Left hindlimb (tissue), 1 donor: ENCODE data around the gene PSD.

ENCODE experiments used
- DNase-seq: peaks from one replicate; pipeline ENCODE4 v3.0.0-alpha.2; 2018

PSD gene

DNA sequence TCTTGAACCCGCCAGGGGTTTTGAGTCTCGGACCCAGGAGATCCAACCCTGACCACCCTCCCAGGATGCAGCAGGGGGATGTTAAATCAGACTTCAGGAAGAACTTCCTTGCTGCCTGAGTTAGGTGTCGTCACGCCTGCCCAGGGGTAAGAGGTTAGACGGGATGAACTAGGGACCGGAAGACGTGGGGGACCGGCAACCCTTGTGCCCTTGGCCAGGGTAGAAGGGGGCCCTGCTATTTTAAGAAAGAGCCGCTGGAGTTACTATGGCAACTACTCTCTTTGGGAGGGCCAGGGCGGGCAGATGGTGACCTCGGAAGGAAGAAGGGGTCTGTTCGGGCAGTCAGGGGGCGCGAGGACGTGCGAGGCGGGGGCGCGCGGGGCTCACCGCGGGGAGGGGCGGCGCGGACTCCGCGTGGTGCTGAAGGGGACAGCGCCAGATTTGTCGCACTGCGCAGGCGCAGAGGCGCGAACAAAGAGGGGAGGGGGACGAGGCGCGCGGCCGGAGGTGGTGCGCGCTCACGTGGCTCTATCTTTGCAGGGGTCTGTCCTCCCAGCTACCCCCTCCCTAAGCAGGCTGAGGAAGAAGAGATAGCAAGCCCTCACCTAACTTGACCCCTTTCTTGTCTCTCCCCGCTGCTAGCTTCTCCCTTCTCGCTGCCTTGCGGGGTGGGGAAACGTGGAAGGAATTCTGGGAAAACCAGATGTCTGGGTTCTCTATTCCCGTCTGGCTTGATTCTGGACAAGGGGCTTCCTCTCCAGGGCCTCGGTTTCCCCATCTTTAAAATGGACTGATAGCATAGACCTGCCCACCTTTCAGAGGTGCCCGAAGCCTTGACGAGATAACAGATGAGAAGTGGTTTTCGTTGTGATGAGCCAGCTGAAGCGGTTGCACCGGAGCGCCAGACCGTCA is 940 bp upstream of the PSD start:
- DNase-seq: peak; percentile 62

DNA sequence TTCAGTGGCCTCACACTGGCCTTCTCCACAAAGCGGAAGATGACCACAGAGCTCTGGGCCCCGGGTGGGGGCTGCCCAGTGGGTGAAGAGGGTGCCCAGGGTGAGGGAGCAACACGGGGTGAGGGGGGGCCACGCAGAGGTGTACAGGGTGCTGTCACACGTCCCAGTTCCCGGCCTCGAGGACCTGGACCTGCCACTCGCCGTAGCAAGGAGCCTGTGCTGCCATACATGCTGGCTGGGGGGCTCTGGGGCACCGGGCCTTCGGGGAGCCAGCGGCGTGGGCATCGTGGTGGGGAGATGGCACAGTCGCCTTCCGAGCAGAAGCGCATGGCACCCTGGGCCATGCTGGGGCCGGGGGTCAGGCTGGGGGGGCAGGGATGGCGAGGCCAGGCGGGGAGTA is 1.9 kb downstream of the PSD start:
- no peak for DNase-seq

DNA sequence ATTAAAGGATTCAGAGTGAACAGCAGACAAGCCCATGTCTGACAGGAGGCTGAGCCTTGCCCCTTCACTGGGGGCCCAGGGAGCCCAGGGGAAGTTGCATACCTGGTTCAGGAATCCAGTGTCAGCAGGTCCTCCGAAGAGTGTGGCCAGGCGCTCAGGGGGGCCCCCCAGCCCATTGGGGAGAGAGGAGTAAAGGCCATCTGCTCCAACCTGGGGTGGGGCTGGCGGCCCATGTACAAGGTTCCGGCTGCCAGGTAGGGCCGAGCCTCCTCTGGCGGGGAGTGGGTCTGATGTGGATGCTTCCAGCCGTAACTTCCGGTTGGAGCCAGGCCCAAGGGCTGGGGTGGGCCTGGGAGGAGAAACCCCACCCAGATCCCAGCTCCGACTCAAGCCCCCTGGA is 2.3 kb downstream of the PSD start:
- DNase-seq: no peak

DNA sequence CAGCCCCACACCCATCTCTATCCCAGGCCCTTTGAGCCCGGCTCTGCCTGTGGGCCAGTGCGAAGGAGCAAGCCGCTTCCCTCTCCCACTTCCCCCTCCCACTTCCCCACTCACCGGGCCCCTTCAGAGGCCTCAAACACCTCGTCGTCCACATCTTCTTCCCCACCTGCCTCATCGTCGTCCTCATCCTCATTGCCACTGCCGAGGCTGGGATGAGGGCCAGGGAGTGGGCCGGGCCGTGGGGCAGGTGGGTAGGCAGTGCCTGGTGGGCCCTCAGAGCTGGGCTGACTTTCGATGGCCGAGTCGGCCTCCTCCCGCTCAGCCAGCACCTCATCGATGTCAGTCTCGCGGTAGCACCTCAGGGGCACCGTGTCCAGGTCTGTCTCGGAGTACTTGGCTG is 3.8 kb downstream of the PSD start:
- DNase-seq: no peak

DNA sequence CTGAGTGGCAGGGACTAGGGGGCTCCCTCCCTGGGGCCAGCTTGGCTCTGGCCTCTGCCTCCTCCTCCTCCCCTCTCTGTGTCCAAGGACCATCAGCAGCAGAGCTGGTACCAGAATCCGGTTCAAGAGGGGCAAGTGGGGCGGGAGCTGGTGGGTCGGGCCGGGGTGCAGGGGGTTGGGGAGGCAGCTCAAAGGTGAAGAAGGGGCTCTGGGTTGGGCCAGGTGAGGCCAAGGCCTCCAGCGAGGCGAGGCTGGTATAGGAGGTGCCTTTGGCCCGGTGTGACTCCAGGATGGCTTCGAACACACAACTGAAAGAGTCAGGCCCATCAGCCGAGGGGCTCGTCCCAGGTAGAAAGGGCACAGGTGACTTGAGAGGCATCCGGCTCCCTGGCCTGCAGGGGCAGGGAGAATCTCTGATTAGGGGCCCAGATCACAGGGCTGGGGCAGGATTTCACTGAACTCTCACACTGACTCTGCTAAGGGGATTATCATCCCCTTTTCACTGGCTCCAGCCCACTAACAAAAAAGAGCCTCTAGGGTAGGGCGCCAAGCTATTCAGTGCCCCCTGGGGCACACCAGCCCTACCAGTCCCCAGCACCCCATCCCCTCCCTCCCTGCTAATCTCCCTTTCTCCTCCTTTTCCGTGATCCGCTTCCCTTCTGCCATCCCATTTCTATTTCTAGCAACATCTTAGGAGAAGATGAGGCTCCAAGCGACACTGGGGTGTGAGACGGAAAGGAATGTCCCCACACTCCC is 4.6 kb downstream of the PSD start:
- no peak for DNase-seq

DNA sequence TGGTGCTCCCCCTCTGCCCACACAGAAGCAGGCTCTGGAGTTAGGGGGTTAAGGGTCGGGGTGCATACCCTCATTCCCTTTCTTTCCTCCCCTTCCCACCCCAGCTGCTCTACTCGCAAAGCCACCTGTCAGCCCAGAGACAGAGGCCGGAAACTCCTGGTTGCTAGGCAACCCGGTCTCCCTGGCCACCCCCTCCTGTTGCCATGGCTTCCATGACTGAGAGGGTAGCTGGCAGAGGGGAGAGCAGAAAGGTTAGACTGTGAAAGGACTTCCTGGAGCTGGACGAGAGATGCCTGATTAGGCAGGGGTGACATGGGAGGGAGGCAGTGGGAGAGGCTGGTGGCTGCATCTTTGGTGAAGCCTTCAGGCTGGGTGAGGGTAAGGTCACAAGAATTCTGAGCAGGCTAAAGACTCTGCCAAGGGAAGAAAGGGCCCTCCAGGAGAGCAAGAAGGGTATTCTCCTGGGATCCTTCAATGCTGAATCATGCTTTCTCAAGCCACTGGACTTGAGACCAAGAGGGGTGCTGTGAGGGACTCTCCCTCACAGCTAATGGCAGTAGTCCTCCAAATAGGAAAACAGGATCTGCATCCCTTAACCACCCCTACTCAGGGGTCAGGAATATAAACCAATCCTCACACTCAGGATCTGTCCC is 5.4 kb downstream of the PSD start:
- no peak for DNase-seq

DNA sequence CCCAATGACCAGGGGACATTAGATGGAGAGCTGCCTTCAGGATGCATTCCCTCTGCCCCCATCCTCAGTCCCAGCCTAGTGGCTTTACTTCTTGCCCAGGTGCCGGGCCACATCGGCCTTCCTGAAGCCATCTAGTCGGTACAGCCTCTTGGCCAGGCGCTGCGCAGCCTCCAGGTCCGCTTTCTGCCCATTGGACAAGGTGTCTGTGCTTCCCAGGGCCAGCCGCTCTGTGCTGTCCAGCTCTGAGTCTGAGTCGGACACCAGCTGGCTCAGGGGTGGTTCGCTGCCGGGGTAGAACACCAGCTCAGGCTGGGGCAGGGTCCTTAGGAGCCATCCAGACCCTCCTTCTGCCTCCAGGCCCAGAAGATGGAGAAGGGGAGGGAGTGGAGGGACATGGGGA is 6.3 kb downstream of the PSD start:
- no peak for DNase-seq

DNA sequence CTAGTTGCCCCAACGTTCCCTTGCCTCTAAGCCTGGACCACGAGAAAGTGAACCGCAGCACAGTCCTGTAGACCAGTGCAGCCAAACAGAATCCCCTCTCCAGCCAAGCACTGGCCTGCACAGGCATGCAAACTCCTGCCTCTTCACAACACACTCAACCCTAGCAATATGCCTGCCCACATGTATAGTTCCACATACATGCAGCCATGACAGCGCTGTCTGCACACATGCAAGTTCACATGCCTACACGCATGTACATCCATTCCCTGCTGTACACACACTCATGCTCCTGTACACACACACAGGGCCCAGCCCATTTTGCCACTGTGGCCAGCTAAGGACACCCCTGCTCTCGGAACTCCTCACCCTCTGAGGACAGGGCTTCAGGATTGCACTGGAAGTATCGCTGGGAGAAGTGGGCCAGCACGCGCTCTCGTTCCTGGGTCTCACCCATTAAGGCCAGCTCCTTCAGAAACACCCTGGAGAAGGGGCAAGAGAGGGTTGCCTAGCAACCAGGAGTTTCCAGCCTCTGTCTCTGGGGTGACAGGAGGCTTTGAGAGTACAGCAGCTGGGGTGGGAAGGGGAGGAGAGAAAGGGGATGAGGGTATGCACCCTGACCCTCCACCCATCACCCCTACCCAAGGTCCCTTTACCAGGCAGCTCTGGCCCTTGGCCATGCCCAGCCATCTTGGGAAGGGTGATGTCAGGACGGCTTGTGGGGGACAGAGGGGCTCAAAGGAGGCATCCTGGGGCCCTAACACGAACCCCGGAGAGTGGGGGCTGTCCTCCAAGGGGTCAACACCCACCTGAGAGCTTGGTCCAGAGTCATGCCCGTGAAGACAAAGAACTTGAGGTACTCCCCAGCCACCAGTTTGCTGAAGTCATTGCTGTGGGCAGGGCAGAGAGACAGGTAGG is 7.0 kb downstream of the PSD start:
- DNase-seq: no peak

DNA sequence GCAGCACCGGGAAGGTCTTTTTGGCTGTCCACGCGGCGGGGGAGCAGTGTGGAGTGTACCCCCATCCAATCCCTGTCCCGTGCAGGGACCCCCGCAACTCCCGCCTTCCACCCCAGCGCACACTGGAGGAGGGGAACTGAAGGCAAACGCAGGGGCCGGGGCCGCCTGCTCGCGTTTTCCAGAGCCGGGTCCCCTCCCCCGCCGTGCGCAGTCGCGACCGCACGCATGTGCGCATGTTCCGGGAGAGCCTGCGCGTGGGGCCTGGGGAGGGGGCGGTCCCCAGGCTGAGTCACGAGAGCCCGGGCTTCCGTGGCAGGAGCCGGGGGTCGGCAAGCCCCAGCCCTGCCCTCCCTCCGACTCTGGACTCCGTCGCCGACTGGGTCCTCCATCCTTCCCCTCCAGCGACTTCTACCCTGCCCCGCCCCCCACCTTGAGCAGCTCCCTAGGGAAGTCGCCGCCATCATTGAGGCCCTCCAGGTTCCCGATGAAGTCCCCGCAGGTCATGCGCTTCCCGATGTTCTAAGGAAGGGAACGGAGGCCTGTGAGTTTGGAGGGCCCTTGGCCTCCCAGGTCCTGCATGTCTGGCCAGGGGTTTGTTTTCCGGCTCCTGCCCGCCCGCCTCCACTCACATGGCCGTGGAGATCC is 8.0 kb downstream of the PSD start:
- peak; percentile 84 for DNase-seq

DNA sequence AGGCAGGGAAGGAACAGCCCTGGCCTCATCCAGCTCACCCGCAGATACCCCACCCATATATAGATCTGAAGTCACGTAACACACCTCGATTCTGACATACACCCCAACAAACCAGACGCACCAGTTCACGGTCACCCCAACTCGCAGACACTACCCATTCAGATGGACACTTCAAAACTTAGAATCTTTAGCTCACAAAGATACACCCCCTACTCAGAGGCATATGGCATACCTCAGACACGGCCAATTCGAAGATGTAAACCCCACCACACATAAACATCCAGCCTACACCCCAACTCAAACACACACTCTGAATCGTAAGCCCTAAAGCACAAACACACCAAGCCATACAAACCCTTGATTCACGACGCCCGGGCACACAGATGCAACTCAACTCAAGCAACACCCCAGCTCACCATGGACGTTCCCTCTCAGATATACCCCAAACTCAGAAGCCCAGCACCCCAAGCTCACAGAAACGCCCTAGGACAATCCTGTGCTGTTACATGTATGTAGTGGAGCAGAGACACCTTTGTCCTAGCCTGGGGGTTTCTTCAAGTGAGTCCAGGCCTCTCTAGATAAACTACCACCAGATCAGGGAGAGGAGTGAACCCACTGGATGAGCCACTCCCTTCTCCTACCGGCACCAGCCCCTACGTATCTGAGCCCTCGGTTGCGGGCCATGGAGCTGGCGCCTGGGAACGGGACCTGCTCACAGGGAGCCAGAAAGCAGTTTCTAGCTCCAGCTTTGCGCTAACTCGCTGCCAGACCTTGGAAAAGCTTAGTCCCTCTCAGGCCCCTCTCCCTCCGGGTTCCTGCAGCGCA is 8.8 kb downstream of the PSD start:
- DNase-seq: no peak

DNA sequence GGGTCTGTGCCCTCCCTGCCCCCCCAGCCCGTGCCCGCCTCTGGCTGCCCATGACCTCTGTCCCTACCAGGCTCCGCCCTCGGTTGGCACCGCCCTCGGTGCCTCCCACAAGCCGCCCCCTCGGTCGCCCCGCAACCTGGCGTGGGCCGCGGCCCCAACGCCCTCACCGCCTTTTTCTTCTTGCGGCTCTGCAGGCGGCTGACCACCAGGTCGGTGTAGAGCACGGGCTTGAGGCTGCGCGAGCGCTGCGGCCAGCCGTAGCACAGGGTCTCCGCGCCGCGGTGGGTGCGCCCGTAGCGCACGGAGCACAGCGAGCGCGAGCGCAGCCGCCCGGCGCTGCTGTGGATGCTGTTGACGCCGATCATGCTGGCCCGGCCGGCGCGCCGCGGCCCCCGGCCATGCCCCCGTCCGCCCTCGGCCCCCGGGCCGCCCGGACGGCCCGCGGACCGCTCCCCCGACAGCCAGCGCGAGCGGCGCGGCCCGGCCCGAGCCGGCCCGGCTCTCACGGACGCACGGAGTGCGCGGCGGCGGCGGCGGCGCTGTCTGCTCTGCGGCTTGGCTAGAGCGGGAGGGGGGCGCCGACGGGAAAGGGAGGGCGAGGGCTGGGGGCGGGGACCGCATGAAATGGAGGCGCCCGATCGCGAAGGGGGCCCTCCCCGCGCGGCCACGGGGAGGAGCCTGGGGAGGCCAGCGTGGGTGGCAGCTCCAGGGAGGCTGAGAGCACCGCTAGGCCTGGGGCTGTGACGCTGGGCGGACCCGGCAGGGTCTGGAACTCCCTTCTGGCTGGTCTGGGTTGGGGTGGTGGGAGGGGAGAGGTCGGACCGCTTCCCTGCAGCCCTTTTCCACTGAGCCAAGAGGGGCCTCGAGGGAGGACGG is 9.6 kb downstream of the PSD start:
- DNase-seq: peak; percentile 87

DNA sequence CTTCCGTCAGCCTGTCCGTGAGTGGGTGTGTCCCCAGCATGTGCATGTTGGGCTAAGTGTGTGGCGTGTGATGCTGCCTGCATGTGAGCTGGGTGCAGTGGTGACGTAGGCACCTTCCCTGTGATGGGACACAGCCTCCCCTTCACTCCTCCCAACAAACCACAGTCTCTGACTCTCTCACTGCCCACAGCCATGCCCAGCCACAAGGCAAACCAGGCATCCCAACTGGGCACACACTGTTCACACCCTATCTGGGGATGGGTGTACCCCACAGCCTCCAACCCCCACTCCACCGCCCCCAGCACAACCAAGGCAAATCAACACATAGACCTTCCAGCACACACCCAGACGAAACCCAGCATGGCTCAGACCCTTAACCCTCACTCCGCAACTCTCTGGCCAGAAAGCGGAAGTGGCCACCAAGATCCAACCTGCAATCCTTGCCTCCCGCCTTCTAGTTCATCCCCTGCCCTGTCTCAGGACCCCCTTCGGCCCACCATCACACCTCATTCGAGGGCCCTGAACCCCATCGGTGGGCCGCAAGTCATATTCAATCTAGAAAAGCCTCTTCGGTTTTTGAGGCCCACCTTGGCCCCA is 10.4 kb downstream of the PSD start:
- no peak for DNase-seq

DNA sequence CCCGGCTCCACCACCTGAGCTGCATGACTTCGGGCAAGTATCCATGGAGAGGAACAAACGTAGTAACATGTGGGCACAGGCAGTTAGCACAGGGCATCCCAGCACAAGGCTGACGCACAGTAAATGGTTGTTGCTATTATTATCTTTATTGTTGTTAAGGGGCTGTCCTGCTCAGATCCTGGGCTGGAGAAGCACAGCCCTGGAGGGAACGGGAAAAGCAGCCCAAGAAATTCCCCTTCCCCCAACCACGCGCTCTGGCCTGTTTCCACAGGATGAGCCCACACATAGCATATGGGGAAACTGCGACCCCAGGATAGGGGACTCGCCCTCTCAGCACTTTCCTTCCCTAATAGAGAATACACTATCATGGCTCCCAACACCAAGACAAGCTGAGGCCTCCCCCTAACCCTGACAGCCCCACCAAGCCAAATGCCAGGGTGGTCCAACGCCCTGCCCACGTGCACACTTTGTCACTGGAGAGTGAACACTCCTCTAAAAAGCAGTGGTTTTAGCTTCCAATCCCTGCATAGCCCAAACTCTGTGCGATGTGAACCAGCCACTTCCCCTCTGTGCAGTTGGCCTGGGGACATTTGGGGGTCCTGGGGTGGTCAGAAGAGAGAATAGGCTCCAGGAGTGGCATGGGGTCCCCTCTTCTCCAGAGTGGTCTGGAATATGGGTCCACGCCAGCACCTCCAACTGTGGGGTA is 11.0 kb downstream of the PSD start:
- no peak for DNase-seq

DNA sequence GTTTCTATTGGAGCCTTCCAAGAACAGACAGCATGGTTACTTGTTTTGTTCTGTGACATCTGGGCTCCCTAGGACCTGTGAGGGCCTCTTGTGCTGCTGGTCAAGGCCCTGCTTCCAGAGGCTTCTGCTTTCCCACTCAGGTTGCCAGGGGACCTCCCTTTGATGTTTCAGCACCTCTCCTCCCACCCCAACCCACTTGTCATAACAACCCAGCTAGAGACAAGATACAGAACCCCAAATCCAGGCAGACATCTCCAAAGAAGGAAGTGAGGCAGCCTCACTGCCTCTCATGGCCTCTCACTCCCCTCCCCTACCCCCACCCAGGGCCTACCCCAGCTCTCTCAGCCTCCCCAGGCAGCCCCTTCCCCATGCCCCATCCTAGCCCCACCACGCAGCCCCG is 11.8 kb downstream of the PSD start:
- DNase-seq: no peak

DNA sequence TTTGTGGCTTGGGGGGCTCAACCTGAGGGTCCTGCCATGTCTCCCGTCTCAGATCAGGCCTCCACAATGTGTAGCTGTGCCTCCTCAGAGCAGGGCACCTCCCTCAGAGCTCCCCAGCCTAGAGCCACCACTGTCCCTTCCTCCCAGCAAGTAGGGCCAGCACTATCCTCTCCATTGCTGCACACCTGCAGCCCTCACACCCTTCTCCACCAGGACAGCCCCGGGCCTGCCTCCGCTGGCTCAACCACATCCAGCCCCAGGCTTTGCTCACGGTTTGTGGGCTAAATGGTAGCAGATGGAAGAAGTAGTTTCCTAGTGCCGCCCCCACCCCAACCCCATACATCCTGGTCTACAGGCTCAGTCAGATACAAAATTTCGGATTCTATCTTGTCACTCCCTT is 13.0 kb downstream of the PSD start:
- DNase-seq: no peak

DNA sequence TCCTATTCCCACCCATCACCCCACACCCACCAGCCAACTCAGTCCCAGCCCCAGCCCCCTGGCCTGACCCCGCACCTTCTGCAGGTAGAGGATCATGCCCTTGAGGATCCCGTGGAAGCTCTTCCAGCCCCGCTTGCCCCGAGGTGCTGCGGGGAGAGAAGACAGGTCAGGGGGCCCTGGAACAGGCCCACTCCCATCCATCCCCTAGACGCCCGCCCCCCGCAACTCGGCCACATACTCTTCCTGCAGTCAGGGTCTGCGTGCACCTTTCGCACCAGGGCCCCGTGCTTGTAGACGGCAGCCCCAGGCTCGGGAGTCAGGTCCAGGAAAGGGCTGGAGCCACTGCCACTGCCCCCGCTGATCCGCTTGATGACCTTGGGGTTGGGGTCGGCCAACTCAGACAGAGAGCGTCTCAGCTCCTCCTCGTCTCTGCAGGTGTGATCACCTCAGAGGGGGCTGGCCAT is 13.4 kb downstream of the PSD start:
- no peak for DNase-seq

DNA sequence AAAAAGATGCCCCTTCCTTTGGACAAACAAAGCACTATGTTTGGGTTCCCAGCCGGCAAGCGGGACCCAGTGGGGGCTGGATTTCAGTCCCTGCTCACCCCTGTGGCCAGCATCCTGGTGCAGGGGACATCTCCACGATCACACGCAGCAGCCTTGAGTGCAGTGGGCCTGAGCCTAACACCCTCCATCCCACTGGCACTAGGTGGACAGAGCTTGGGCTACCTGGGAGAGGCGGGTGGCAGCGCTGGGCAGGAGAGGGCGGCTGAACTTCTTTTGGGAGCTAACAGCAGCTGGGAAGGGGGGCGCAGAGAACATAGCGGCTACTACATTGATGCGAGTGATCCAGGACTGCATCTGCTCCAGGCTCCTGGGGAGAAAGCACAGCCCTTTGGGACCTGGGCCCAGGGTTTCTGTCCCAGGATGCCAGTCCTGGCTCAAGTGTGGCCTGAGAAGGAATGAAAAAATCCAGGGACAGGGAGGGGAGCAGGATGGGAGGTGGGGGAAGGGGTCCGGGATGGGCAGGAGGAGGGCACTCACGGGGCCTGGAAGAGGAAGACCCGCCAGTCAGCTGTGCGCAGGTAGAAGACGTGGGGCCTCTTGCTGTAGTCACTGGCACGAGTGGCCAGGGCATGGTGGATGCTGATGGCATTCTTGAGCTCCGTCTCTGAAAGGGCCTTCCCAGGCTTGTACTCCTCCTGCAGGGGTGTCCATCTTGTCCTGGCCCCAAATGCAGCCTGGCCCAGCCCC is 14.1 kb downstream of the PSD start:
- no peak for DNase-seq

DNA sequence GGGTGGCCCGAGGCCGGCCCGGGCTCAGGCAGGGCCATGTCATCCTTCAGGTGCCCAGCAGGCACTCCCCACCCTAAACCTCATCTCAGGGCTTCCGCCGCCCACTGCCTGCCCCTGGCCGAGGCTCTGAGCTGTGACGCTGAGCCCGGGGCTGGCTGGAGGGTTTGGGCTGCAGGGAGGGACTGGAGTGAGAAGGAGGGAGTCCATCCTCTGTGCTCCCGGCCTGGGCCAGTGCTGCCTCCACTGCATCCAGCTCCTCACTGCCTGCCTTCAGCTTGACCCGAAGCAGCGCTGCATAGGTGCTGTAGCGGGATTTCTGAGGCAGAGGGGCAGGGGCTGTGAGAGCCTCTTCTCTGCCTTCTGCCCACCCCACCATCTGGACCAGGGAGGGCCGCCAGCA is 15.5 kb downstream of the PSD start:
- no peak for DNase-seq
